GM12878 (cell line): ENCODE measurements around the gene FOLR2. TPM values are rescaled to one million over a fixed set of nuclear protein-coding genes. Genes with fewer than 3 reads are reported as not detected.

Experiments used
- ATAC-seq: fragments of 200-7000 bp; cut with Tn5 transposase; 3 replicates; pipeline ENCODE4 v1.9.1; 2020; ENCODE audit warnings: mild to moderate bottlenecking, moderate library complexity
- BruUV-seq: library from RNA; stranded (reverse); fragments of 400-500 nt; replicated peaks from 2 replicates; lab custom pipeline; 2021; lab: Mats Ljungman, UMichigan
- CTCF ChIA-PET: fragments of 300-600 bp; sonication (Branson Sonifier 250); formaldehyde crosslinking; extraction: SDS; loops from one replicate; lab custom pipeline; 2021; ENCODE audit warnings: inconsistent platforms; lab: Yijun Ruan, JAX
- POLR2A ChIA-PET: fragments of 350-600 bp; formaldehyde crosslinking; extraction: SDS; loops from one replicate; lab custom pipeline; 2021; ENCODE audit warnings: inconsistent platforms; lab: Charles Lee
- RAD21 ChIA-PET: fragments of 300-600 bp; sonication (Branson Sonifier 250); formaldehyde crosslinking; loops from one replicate; lab custom pipeline; 2023; ENCODE audit warnings: antibody characterized with exemption; ENCODE audit not compliant: unreplicated experiment; lab: Charles Lee
- SMC1A ChIA-PET: fragments of 300-600 bp; sonication (Branson Sonifier 250); formaldehyde crosslinking; loops from one replicate; lab custom pipeline; 2023; ENCODE audit not compliant: unreplicated experiment, uncharacterized antibody; lab: Charles Lee
- DNase-seq: peaks from one replicate; pipeline ENCODE4 v3.0.0-alpha.2; 2011; ENCODE audit warnings: low read depth, low spot score
- FAIRE-seq: peaks from 3 replicates; lab custom pipeline; 2011; peaks lifted over from hg19 to GRCh38; lab: Jason Lieb, UNC
- H2AFZ ChIP-seq: 2 replicates; pipeline ENCODE4 v1.6.0; 2011; ENCODE audit warnings: low read depth, low read length, control low read depth; ENCODE audit not compliant: control insufficient read depth
- H3K27ac ChIP-seq: 2 replicates; pipeline ENCODE4 v1.5.1; 2011; ENCODE audit warnings: control low read depth; ENCODE audit not compliant: control insufficient read depth, insufficient read depth
- H3K27me3 ChIP-seq, 2 experiments: replicated peaks in 1 of 2; 2 replicates each; pipeline versions ENCODE4 v1.6.0 to v1.6.1; 2011; ENCODE audit warnings: low read length in 1 of 2; ENCODE audit not compliant: control insufficient read depth in 2 of 2, insufficient read depth in 2 of 2
- H3K36me3 ChIP-seq, 2 experiments: 2 replicates each; pipeline ENCODE4 v1.5.1; 2011; ENCODE audit warnings: low read length in 1 of 2; ENCODE audit not compliant: control insufficient read depth in 2 of 2, insufficient read depth in 2 of 2
- H3K4me1 ChIP-seq: 2 replicates; pipeline ENCODE4 v1.6.1; 2011; ENCODE audit warnings: mild to moderate bottlenecking, low read length, moderate library complexity, mixed read lengths; ENCODE audit not compliant: control insufficient read depth, insufficient read depth
- H3K4me2 ChIP-seq: 2 replicates; pipeline ENCODE4 v1.6.0; 2011; ENCODE audit warnings: control low read depth; ENCODE audit not compliant: control insufficient read depth, insufficient read depth
- H3K4me3 ChIP-seq: fragments of 200-600 bp; sonication (generic); 2 replicates; pipeline ENCODE4 v1.5.1; 2016
- H3K79me2 ChIP-seq: 2 replicates; pipeline ENCODE4 v1.6.0; 2011; ENCODE audit warnings: low read length; ENCODE audit not compliant: control insufficient read depth, insufficient read depth
- H3K9ac ChIP-seq: 2 replicates; pipeline ENCODE4 v1.8.0; 2011; ENCODE audit warnings: low read length, control low read depth, mixed read lengths; ENCODE audit not compliant: control insufficient read depth, insufficient read depth
- H3K9me3 ChIP-seq: replicated peaks from 3 replicates; pipeline ENCODE4 v1.5.1; 2011; ENCODE audit warnings: mild to moderate bottlenecking, low read length; ENCODE audit not compliant: control insufficient read depth, insufficient read depth
- H4K20me1 ChIP-seq: 2 replicates; pipeline ENCODE4 v1.6.0; 2011; ENCODE audit not compliant: control insufficient read depth, insufficient read depth
- CEBPB ChIP-seq, 2 experiments: fragments of 150-350 bp in 1 of 2; IDR thresholded peaks; 2 replicates each; pipeline ENCODE4 v1.6.1; 2012 to 2014; ENCODE audit warnings: low read depth in 2 of 2, low read length in 2 of 2, borderline replicate concordance in 1 of 2, inconsistent platforms in 1 of 2
- HDAC6 ChIP-seq: fragments of 200-600 bp; sonication (generic); IDR thresholded peaks from one replicate; pipeline ENCODE4 v1.8.0; 2017; ENCODE audit warnings: antibody characterized with exemption; ENCODE audit not compliant: unreplicated experiment
- MLLT1 ChIP-seq: fragments of 450-650 bp; IDR thresholded peaks from 2 replicates; pipeline ENCODE4 v1.6.1; 2016; ENCODE audit warnings: mild to moderate bottlenecking
- RELA ChIP-seq: fragments of 450-650 bp; IDR thresholded peaks from 2 replicates; pipeline ENCODE4 v1.8.0; 2014; ENCODE audit warnings: borderline replicate concordance; ENCODE audit not compliant: partially characterized antibody
- TCF12 ChIP-seq: IDR thresholded peaks from 2 replicates; pipeline ENCODE4 v1.6.1; 2011; ENCODE audit warnings: low read depth, mild to moderate bottlenecking, low read length
- ZNF592 ChIP-seq: fragments of 450-650 bp; IDR thresholded peaks from 2 replicates; pipeline ENCODE4 v1.6.1; 2017; ENCODE audit warnings: mild to moderate bottlenecking, moderate library complexity
- WGBS: methylation state at CpG from one replicate; pipeline ENCODE4 v1.1.6; 2016; ENCODE audit warnings: low lambda C conversion rate; ENCODE audit not compliant: insufficient replicate concordance, insufficient coverage; ENCODE audit errors: missing lambda C conversion rate; 5-methylcytosine and 5-hydroxymethylcytosine counted together
- in situ Hi-C: fragments of 300-500 bp; cut with MboI; formaldehyde crosslinking; loops from 9 replicates; pipeline ENCODE4 v1.14.3; 2018; ENCODE audit warnings: mixed read lengths
- intact Hi-C: fragments of 100-400 bp; cut with micrococcal nuclease; formaldehyde crosslinking; loops from one replicate; pipeline ENCODE4 v1.14.2; 2022; ENCODE audit not compliant: unreplicated experiment
- polyA plus RNA-seq, 11 experiments: library from polyadenylated mRNA; depleted of rRNA in 4 of 11; unstranded in 6 of 11; stranded (reverse) in 5 of 11; fragments of >200 nt; fragmentation: Nextera tagmentation in 4 of 11; fragmentation: Illumina TruSeq in 1 of 11; extraction: Ambion mirVana in 4 of 11; extraction: Trizol in 1 of 11; gene quantifications; 1 replicate in 1 of 11; 2 replicates in 10 of 11; pipeline versions ENCODE4 v1.2.1 to v1.2.3, GENCODE V29; 2011 to 2016; ENCODE audit warnings: inconsistent platforms in 2 of 11, missing spikeins in 2 of 11, low read depth in 1 of 11
- total RNA-seq, 4 experiments: library from RNA; depleted of rRNA in 3 of 4; stranded (reverse); fragments of >200 nt in 3 of 4; fragmentation: Illumina TruSeq in 1 of 4; extraction: Trizol in 1 of 4; gene quantifications; 2 replicates each; pipeline versions ENCODE4 v1.2.1 to v1.2.3, GENCODE V29; 2013 to 2021

FOLR2 gene
- total and polyA plus RNA-seq, 10 of the 15 experiments (the other 5 are each of a cell fraction or from before 2014, with no cell fraction given) = 0.10 to 11.1 (median 1.9) TPM

- TF ChIP-seq HDAC6 = no peak
- no peak for TF ChIP-seq RELA
- no peak for TF ChIP-seq CEBPB (IDR thresholded peaks at IDR 0.05; ENCODE audit: borderline replicate concordance in 1 of 2, low read depth in 2 of 2, low read length in 2 of 2)
- no peak for TF ChIP-seq ZNF592
- TF ChIP-seq MLLT1 = no peak
- TF ChIP-seq TCF12 = no peak
- Histone ChIP-seq H3K9ac (no peak overlapping the region), H3K27ac (no peak overlapping the region), H3K9me3 (no peaks in the 10 kb centered on the region; the same call in 2 of the 3 replicates), H3K79me2 (no peaks in the 10 kb centered on the region), H4K20me1 (no peaks in the 10 kb centered on the region; the same call in 1 of the 2 replicates), H2AFZ (no peak overlapping the region), H3K27me3 (peaks cover 11 to 18% of the 10 kb centered on the region in 2 experiments; a peak in 3 of 4 replicates), H3K4me1 (peaks cover 4% of the 10 kb centered on the region), H3K36me3 (peaks cover 0 to 5% of the 10 kb centered on the region in 2 experiments; a peak in 3 of 4 replicates), H3K4me3 (no peak overlapping the region), H3K4me2 (no peak overlapping the region)
- intact Hi-C loops = no loop called here
- ATAC-seq (no peak), FAIRE-seq (no peak), DNase-seq (no peak)
- ChIA-PET RAD21 (no interaction called here), CTCF (interaction anchor here (2.0 kb wide), 1 partner anchor 190 kb away, joined by 10 read pairs; no protein-coding TSS in a partner anchor), SMC1A (no interaction called here), POLR2A (no interaction called here)
- WGBS = 41% methylated on average over 14 of the region's 20 CpGs
- in situ Hi-C loops = no loop called here
- no TSS peak for BruUV-seq
These were observed 24.7 kb downstream of the FOLR2 start for GRCh38 chr11:72241291-72241781.
